Osteoblast (primary cell): ENCODE results near the gene EIF1. TPM values are rescaled to one million over a fixed set of nuclear protein-coding genes. Genes with fewer than 3 reads are reported as not detected.

ENCODE experiments used
- DNase-seq: peaks from one replicate; pipeline ENCODE4 v3.0.0; 2011; ENCODE audit warnings: low spot score, mixed read lengths; ENCODE audit not compliant: insufficient read length; ENCODE audit errors: missing footprints
- H2AFZ ChIP-seq: 2 replicates; pipeline ENCODE4 v1.6.0; 2011; ENCODE audit warnings: mild to moderate bottlenecking, low read length
- H3K27ac ChIP-seq: 2 replicates; pipeline ENCODE4 v1.5.1; 2011; ENCODE audit warnings: mild to moderate bottlenecking, low read depth, low read length, moderate library complexity
- H3K27me3 ChIP-seq: 2 replicates; pipeline ENCODE4 v1.6.0; 2012; ENCODE audit warnings: mild to moderate bottlenecking, control low read depth, inconsistent platforms, low read length, moderate library complexity; ENCODE audit not compliant: insufficient read depth
- H3K36me3 ChIP-seq: 2 replicates; pipeline ENCODE4 v1.5.1; 2011; ENCODE audit warnings: mild to moderate bottlenecking, low read length, control low read depth, moderate library complexity; ENCODE audit not compliant: insufficient read depth
- H3K4me1 ChIP-seq: 2 replicates; pipeline ENCODE4 v1.5.1; 2011; ENCODE audit warnings: mild to moderate bottlenecking, low read length, control low read depth, moderate library complexity; ENCODE audit not compliant: insufficient read depth
- H3K4me2 ChIP-seq: 2 replicates; pipeline ENCODE4 v1.6.0; 2011; ENCODE audit warnings: mild to moderate bottlenecking, low read length; ENCODE audit not compliant: insufficient read depth
- H3K4me3 ChIP-seq: fragments of 200-600 bp; sonication (generic); 3 replicates; pipeline ENCODE4 v1.5.1; 2012; ENCODE audit warnings: mild to moderate bottlenecking, low read length, inconsistent platforms; ENCODE audit not compliant: insufficient read depth
- H3K79me2 ChIP-seq: 2 replicates; pipeline ENCODE4 v1.6.0; 2012; ENCODE audit warnings: mild to moderate bottlenecking, low read length, control low read depth, inconsistent platforms; ENCODE audit not compliant: insufficient read depth
- H3K9me3 ChIP-seq: 2 replicates; pipeline ENCODE4 v1.5.1; 2011; ENCODE audit warnings: low read depth, low read length, control low read depth
- H4K20me1 ChIP-seq: 2 replicates; pipeline ENCODE4 v1.6.0; 2012; ENCODE audit warnings: mild to moderate bottlenecking, low read length, control low read depth; ENCODE audit not compliant: insufficient read depth
- total RNA-seq: library from RNA; depleted of rRNA; stranded (reverse); fragments of >200 nt; gene quantifications from 2 replicates; pipeline ENCODE4 v1.2.3, GENCODE V29; 2012
- TF ChIP-seq, protein P1 (sequence below): IDR thresholded peaks from 2 replicates; pipeline ENCODE4 v1.5.1; 2011; ENCODE audit warnings: mild to moderate bottlenecking, low read depth, low read length, moderate library complexity; ENCODE audit errors: extremely low read depth

EIF1 gene
- total RNA-seq, 1 donor: 94.5 TPM

DNA sequence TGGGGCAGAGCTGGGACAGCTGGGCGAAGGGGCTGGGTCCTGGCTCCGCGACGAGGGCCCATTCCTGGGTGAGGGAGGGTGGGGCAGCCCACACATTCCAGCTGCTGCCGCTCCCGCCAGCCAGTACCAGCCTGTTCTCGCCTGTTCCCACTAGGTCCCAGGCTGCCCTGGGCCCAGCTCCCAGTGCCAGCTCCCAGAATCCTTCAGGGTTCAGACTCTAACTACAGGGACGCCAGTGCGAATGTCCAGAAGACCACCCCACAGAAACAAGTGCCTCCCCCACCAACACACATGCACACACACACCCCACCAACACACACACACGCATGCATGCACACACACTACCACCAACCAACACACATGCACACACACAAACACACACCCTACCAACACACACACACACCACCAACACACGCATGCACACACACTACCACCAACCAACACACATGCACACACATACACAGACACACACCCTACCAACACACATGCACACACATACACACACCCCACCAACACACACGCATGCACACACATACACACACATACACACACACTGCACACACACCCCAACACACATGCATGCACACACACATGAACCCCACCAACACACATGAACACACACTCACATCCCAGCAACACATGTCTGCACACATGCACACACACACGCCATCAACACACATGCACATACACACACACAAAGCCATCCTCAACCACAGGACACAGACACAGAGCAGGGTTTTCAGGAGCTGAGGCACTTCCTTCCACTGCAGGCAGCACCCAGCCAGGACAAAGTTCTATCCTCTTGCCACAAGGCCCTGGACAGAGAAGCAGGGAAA is 36.8 kb upstream of the EIF1 start:
- H3K4me1 ChIP-seq: peaks cover 10% of the 10 kb centered on the region
- H3K27me3 ChIP-seq: no peaks in the 10 kb centered on the region
- no peaks in the 10 kb centered on the region for H3K36me3 ChIP-seq
- no peaks in the 10 kb centered on the region for H3K9me3 ChIP-seq
- no peaks in the 10 kb centered on the region for H3K79me2 ChIP-seq
- DNase-seq: no peak
- TF ChIP-seq, protein P1, sequence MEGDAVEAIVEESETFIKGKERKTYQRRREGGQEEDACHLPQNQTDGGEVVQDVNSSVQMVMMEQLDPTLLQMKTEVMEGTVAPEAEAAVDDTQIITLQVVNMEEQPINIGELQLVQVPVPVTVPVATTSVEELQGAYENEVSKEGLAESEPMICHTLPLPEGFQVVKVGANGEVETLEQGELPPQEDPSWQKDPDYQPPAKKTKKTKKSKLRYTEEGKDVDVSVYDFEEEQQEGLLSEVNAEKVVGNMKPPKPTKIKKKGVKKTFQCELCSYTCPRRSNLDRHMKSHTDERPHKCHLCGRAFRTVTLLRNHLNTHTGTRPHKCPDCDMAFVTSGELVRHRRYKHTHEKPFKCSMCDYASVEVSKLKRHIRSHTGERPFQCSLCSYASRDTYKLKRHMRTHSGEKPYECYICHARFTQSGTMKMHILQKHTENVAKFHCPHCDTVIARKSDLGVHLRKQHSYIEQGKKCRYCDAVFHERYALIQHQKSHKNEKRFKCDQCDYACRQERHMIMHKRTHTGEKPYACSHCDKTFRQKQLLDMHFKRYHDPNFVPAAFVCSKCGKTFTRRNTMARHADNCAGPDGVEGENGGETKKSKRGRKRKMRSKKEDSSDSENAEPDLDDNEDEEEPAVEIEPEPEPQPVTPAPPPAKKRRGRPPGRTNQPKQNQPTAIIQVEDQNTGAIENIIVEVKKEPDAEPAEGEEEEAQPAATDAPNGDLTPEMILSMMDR: no peak
- H2AFZ ChIP-seq: no peak overlapping the region
- no peak overlapping the region for H3K4me2 ChIP-seq
- H4K20me1 ChIP-seq: no peaks in the 10 kb centered on the region
- no peak overlapping the region for H3K27ac ChIP-seq
- no peak overlapping the region for H3K4me3 ChIP-seq

DNA sequence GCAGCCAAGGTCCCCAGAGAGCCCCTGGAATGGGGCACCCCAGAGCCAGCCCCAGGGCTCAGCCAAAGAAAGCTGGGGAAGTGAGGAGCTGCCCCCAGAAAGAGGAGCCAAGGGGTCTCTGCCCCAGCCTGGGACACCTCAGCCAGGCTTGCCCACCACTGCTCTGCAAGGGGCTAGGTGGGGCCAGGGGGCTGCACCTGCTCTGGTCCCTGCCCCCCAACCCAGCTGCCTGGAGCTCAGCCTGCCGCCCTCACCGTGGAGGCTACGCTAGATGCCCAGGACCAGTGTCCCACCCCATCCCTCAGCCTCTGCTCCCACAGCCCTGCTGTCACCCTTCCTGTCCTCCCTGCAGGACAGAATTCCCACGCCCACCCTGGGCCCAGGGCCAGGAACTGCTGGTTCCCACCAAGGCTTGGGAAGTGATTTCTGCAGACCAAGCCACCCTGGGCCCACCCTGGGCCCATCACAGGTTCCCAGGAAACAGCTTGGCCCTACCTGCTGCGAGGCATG is 36.2 kb upstream of the EIF1 start:
- Histone ChIP-seq H4K20me1 (no peaks in the 10 kb centered on the region), H3K27me3 (no peaks in the 10 kb centered on the region), H3K79me2 (no peaks in the 10 kb centered on the region), H3K36me3 (no peaks in the 10 kb centered on the region), H3K27ac (no peak overlapping the region), H3K4me1 (peaks cover 10% of the 10 kb centered on the region), H3K4me2 (no peak overlapping the region), H3K4me3 (no peak overlapping the region), H2AFZ (no peak overlapping the region), H3K9me3 (no peaks in the 10 kb centered on the region)
- TF ChIP-seq, protein P1: no peak
- peak; percentile 55 for DNase-seq

DNA sequence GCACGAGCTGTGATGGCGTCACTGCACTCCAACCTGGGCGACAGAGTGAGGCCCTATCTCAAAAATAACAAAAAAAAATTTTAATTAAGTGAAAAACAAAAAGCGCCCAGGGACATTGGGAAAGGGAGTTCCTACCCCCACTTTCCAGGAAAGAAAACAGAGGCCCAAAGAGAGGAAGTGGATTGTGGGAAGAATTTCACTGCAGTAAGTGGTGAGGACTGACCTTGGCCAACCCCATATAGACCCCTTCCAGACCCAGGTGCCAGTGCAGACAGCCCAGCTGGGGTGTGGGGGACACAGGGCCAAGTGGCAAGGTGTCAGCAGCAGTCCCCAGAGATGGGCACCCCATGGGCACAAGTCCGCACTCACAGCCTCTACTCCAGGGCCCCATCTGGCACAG is 35.3 kb upstream of the EIF1 start:
- Histone ChIP-seq H3K4me1 (peaks cover 4% of the 10 kb centered on the region), H3K4me2 (no peak overlapping the region), H3K4me3 (no peak overlapping the region), H3K9me3 (no peaks in the 10 kb centered on the region), H4K20me1 (no peaks in the 10 kb centered on the region), H2AFZ (no peak overlapping the region), H3K79me2 (no peaks in the 10 kb centered on the region), H3K27ac (no peak overlapping the region), H3K36me3 (no peaks in the 10 kb centered on the region), H3K27me3 (no peaks in the 10 kb centered on the region)
- TF ChIP-seq, protein P1: no peak
- no peak for DNase-seq

DNA sequence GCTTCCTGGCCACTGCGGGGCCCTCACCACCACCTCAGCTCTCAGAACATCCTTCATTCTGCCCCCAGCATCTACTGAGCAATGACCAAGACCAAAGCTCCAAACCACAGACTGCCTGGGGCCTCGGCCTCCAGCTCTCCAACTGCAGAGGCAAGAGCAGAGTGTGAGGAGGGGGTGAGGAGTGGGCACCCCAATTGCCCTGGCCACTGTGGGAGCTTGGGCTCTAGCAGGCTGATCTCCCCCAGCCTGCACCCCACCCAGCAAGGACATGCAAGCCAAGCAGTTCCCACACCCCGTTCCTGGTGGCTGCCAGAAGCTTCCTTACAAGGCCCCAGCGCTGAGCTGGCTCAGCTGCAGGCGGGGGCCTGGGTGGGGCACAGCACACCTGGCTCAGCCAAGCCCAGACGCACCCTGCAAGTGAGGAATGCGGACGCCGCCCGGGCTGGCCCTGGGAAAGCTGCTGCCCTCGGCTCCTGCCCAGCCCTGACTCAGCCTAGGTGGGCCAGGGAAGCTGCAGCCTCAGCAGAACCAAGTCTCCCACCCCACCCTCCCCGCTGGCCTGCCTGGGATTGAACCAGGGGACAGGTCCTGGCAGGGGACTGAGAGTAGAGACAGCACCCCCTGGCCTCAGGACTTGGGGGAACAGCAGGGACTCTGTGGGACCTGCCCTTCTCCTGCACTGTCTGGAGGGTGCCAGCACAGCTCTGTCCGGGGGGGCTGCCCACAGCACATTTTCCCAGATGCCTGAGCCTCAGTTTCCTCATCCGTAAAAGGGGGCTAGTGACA is 34.6 kb upstream of the EIF1 start:
- H3K4me2 ChIP-seq: no peak overlapping the region
- H3K79me2 ChIP-seq: no peaks in the 10 kb centered on the region
- no peaks in the 10 kb centered on the region for H3K9me3 ChIP-seq
- no peaks in the 10 kb centered on the region for H3K36me3 ChIP-seq
- DNase-seq: peak; percentile 82
- H2AFZ ChIP-seq: no peak overlapping the region
- H3K4me1 ChIP-seq: no peaks in the 10 kb centered on the region
- H3K27me3 ChIP-seq: no peaks in the 10 kb centered on the region
- H4K20me1 ChIP-seq: no peaks in the 10 kb centered on the region
- no peak overlapping the region for H3K27ac ChIP-seq
- TF ChIP-seq, protein P1: no peak
- H3K4me3 ChIP-seq: no peak overlapping the region
